ENCODE results near the gene UNC5B.

DNA sequence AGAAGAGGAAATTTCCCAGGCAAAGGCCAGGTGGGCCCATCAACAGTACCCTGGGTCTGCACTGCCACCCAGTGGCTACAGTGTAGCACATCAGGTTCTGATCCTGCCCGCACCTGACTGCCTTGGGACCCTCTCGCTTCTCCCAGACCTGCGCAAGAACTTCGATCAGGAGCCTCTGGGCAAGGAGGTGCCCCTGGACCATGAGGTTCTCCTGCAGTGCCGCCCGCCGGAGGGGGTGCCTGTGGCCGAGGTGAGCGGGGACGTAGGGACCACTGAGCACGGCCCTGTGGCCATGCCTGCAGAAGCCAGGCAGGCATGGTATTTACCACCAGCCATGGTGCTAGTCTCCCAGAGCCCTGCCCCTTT lies 72.8 kb downstream of the UNC5B start:
- TF ChIP-seq, protein P1, sequence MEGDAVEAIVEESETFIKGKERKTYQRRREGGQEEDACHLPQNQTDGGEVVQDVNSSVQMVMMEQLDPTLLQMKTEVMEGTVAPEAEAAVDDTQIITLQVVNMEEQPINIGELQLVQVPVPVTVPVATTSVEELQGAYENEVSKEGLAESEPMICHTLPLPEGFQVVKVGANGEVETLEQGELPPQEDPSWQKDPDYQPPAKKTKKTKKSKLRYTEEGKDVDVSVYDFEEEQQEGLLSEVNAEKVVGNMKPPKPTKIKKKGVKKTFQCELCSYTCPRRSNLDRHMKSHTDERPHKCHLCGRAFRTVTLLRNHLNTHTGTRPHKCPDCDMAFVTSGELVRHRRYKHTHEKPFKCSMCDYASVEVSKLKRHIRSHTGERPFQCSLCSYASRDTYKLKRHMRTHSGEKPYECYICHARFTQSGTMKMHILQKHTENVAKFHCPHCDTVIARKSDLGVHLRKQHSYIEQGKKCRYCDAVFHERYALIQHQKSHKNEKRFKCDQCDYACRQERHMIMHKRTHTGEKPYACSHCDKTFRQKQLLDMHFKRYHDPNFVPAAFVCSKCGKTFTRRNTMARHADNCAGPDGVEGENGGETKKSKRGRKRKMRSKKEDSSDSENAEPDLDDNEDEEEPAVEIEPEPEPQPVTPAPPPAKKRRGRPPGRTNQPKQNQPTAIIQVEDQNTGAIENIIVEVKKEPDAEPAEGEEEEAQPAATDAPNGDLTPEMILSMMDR (IDR thresholded peaks at IDR 0.05), result peak; percentile 51 to 86 (median 69)
- TF ChIP-seq POLR2A (IDR thresholded peaks at IDR 0.05), result no peak
- no peak for TF ChIP-seq EP300 (IDR thresholded peaks at IDR 0.05)

Measured in tibial nerve (tissue), 4 donors.